ENCODE measurements around the gene DNLZ. TPM values are rescaled to one million over a fixed set of nuclear protein-coding genes. Genes with fewer than 3 reads are reported as not detected.
A peak's percentile ranks its signal among the peaks of the same experiment; 100 is the strongest.

DNLZ gene
- polyA plus RNA-seq, 1 of the 3 experiments (the other 2 are of a cell fraction): 40.6 TPM

DNA sequence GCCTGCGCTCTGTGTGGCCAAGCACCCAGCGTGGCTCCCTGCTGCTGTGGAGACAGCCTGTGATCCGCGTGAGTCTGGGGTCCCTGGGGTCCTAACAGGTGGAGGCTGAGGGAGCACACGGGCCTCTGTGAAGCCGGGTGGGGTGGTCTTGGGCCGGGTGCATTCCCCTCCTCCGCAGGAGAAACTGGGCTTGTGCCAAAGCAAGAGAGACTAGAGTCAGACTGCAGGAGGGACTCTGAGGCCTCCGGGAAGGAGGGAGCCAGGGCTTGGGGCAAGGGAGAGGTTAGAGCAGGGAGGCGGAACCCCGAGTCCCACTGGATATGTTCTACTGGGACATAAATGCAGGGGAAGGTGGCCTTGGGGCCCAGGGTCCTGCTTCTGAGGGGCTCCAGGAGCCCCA is 10.5 kb downstream of the DNLZ start:
- CTCF ChIA-PET: interaction anchor here (1.2 to 4.1 kb wide), 4 partner anchors 8 to 69 kb away, joined by 3 to 23 read pairs (median 11); partner anchors contain the start of gene DNLZ
- H3K36me3 ChIP-seq (replicated peaks in 1 of 2; ENCODE audit: control insufficient read depth in 1 of 2, insufficient read depth in 2 of 2, low read length in 1 of 2): peaks cover 0 to 14% of the 10 kb centered on the region in 2 experiments
- TF ChIP-seq NRF1 (IDR thresholded peaks at IDR 0.05; ENCODE audit: low read depth, low read length) (no peak), CHD2 (IDR thresholded peaks at IDR 0.05; ENCODE audit: low read length, partially characterized antibody) (no peak), ELF1 (IDR thresholded peaks at IDR 0.05) (no peak), RCOR1 (IDR thresholded peaks at IDR 0.05; ENCODE audit: low read length) (no peak), MXI1 (IDR thresholded peaks at IDR 0.05; ENCODE audit: low read depth, low read length) (no peak), FOXM1 (IDR thresholded peaks at IDR 0.05; ENCODE audit: low read depth) (no peak), TAF1 (IDR thresholded peaks at IDR 0.05; ENCODE audit: borderline replicate concordance, low read depth, low read length) (no peak)
- TF ChIP-seq, protein P1, sequence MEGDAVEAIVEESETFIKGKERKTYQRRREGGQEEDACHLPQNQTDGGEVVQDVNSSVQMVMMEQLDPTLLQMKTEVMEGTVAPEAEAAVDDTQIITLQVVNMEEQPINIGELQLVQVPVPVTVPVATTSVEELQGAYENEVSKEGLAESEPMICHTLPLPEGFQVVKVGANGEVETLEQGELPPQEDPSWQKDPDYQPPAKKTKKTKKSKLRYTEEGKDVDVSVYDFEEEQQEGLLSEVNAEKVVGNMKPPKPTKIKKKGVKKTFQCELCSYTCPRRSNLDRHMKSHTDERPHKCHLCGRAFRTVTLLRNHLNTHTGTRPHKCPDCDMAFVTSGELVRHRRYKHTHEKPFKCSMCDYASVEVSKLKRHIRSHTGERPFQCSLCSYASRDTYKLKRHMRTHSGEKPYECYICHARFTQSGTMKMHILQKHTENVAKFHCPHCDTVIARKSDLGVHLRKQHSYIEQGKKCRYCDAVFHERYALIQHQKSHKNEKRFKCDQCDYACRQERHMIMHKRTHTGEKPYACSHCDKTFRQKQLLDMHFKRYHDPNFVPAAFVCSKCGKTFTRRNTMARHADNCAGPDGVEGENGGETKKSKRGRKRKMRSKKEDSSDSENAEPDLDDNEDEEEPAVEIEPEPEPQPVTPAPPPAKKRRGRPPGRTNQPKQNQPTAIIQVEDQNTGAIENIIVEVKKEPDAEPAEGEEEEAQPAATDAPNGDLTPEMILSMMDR (IDR thresholded peaks at IDR 0.05): no peak
- TF ChIP-seq, protein P2, sequence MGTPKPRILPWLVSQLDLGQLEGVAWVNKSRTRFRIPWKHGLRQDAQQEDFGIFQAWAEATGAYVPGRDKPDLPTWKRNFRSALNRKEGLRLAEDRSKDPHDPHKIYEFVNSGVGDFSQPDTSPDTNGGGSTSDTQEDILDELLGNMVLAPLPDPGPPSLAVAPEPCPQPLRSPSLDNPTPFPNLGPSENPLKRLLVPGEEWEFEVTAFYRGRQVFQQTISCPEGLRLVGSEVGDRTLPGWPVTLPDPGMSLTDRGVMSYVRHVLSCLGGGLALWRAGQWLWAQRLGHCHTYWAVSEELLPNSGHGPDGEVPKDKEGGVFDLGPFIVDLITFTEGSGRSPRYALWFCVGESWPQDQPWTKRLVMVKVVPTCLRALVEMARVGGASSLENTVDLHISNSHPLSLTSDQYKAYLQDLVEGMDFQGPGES (IDR thresholded peaks at IDR 0.05; ENCODE audit: low read depth, low read length): no peak
- TF ChIP-seq, protein P3, sequence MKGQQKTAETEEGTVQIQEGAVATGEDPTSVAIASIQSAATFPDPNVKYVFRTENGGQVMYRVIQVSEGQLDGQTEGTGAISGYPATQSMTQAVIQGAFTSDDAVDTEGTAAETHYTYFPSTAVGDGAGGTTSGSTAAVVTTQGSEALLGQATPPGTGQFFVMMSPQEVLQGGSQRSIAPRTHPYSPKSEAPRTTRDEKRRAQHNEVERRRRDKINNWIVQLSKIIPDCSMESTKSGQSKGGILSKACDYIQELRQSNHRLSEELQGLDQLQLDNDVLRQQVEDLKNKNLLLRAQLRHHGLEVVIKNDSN (IDR thresholded peaks at IDR 0.05; ENCODE audit: borderline replicate concordance, low read depth): no peak

DNA sequence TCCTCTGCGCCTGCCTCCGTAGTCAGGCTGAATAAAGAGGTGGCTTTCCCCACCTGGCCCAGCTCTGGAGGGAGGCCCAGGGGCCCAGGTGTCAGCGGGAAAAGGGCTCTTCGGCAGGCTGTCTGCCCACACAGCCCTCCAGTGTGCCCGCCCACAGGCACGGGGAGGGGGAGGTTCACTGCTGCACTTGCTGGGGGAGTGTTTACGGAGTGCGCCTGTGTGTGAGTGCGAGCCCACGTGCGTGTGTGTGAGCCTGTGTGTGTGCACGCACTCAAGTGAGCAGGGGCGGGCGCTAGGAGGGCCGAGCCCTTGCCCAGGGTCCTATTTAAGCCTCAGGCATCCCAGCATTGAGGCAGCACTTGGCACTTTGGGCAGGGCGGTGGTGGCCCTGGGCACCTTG is 10.9 kb downstream of the DNLZ start:
- H2AFZ ChIP-seq (ENCODE audit: low read depth): no peak overlapping the region
- H3K9me2 ChIP-seq: no peaks in the 10 kb centered on the region
- H4K20me1 ChIP-seq (ENCODE audit: insufficient read depth): no peaks in the 10 kb centered on the region
- 90% methylated on average over 4 of the region's 16 CpGs for WGBS (ENCODE audit: low lambda C conversion rate)
- POLR2A ChIA-PET: no interaction called here
- H3K27ac ChIP-seq (ENCODE audit: low read depth in 2 of 2, low read length in 1 of 2): peak overlapping the region in 1 of 2 experiments; percentile 49; a peak in 2 of 4 replicates
- H3K9me3 ChIP-seq: no peaks in the 10 kb centered on the region
- H3K9ac ChIP-seq: peak overlapping the region; percentile 54; the same call in 1 of the 2 replicates
- peaks cover 0 to 55% of the 10 kb centered on the region in 2 experiments; a peak in 1 of 4 replicates for H3K4me1 ChIP-seq (ENCODE audit: control insufficient read depth in 1 of 2, insufficient read depth in 2 of 2, low read depth in 1 of 2, low read length in 1 of 2)
- H3K4me3 ChIP-seq (ENCODE audit: low read depth in 2 of 2, low read length in 1 of 2): peak overlapping the region; percentile 29 to 49
- no peaks in the 10 kb centered on the region for H3F3A ChIP-seq (replicated peaks; ENCODE audit: insufficient read depth)
- no peak for DNase-seq
- peak overlapping the region; percentile 75 for H3K4me2 ChIP-seq
- no peaks in the 10 kb centered on the region for H3K79me2 ChIP-seq (ENCODE audit: insufficient read depth)
- H3K27me3 ChIP-seq (ENCODE audit: insufficient read depth): no peaks in the 10 kb centered on the region
- CTCF ChIA-PET: interaction anchor here (4.1 kb wide), 1 partner anchor 11 kb away, joined by 23 read pairs; the partner anchor contains the start of gene DNLZ
- H3K36me3 ChIP-seq (replicated peaks in 1 of 2; ENCODE audit: control insufficient read depth in 1 of 2, insufficient read depth in 2 of 2, low read length in 1 of 2): peaks cover 0 to 13% of the 10 kb centered on the region in 2 experiments
- TF ChIP-seq CHD2 (IDR thresholded peaks at IDR 0.05; ENCODE audit: low read length, partially characterized antibody): no peak
- no peak for TF ChIP-seq RCOR1 (IDR thresholded peaks at IDR 0.05; ENCODE audit: low read length)
- no peak for TF ChIP-seq MEF2A (IDR thresholded peaks at IDR 0.05; ENCODE audit: borderline replicate concordance, low read depth)
- TF ChIP-seq, protein P1 (IDR thresholded peaks at IDR 0.05): no peak
- TF ChIP-seq SMC3 (IDR thresholded peaks at IDR 0.05; ENCODE audit: low read depth, low read length): no peak
- no peak for TF ChIP-seq FOSL2 (IDR thresholded peaks at IDR 0.05; ENCODE audit: borderline replicate concordance, low read depth)
- no peak for TF ChIP-seq JUND (IDR thresholded peaks at IDR 0.05)
- TF ChIP-seq, protein P3 (IDR thresholded peaks at IDR 0.05; ENCODE audit: borderline replicate concordance, low read depth): no peak
- TF ChIP-seq POLR2AphosphoS5 (IDR thresholded peaks at IDR 0.05; ENCODE audit: low read depth, low read length): no peak
- TF ChIP-seq TCF12 (IDR thresholded peaks at IDR 0.05): no peak
- no peak for TF ChIP-seq FOXJ3 (CRISPR knock-in tag; IDR thresholded peaks at IDR 0.05)
- no peak for TF ChIP-seq SIN3A (IDR thresholded peaks at IDR 0.05; ENCODE audit: borderline replicate concordance, low read depth, low read length)
- TF ChIP-seq EP300 (IDR thresholded peaks at IDR 0.05; ENCODE audit: borderline replicate concordance in 1 of 2, low read depth in 1 of 2, low read length in 1 of 2): no peak
- TF ChIP-seq TAF1 (IDR thresholded peaks at IDR 0.05; ENCODE audit: borderline replicate concordance, low read depth, low read length): no peak
- no peak for TF ChIP-seq YY1 (IDR thresholded peaks at IDR 0.05; ENCODE audit: low read depth)

More for the DNA sequence above, 10.5 kb downstream of the DNLZ start:
- Histone ChIP-seq H3K27me3 (ENCODE audit: insufficient read depth) (no peaks in the 10 kb centered on the region), H4K20me1 (ENCODE audit: insufficient read depth) (no peaks in the 10 kb centered on the region), H3K4me2 (no peak overlapping the region), H3K79me2 (ENCODE audit: insufficient read depth) (no peaks in the 10 kb centered on the region), H3K4me1 (ENCODE audit: control insufficient read depth in 1 of 2, insufficient read depth in 2 of 2, low read depth in 1 of 2, low read length in 1 of 2) (peaks cover 0 to 51% of the 10 kb centered on the region in 2 experiments; a peak in 1 of 4 replicates), H3K9ac (no peak overlapping the region), H3K9me2 (no peaks in the 10 kb centered on the region), H3K9me3 (no peaks in the 10 kb centered on the region), H3F3A (replicated peaks; ENCODE audit: insufficient read depth) (no peaks in the 10 kb centered on the region), H3K27ac (ENCODE audit: low read depth in 2 of 2, low read length in 1 of 2) (no peak overlapping the region), H3K4me3 (ENCODE audit: low read depth in 2 of 2, low read length in 1 of 2) (no peak overlapping the region), H2AFZ (ENCODE audit: low read depth) (no peak overlapping the region)
- WGBS (ENCODE audit: low lambda C conversion rate): 46% methylated on average over 3 of the region's 11 CpGs
- POLR2A ChIA-PET: no interaction called here
- no peak for DNase-seq

All from SK-N-SH (cell line).